KOPT-K1 (cell line): ENCODE data around the gene NLRP11.

Source experiments
- H3K27ac ChIP-seq: fragments of 200-600 bp; sonication (generic); 2 replicates; pipeline ENCODE4 v1.5.1; 2016; ENCODE audit warnings: antibody characterized with exemption, mild to moderate bottlenecking, low read depth, low read length; ENCODE audit not compliant: poor library complexity, severe bottlenecking
- H3K36me3 ChIP-seq: fragments of 200-600 bp; sonication (generic); 2 replicates; pipeline ENCODE4 v1.5.1; 2017; ENCODE audit warnings: antibody characterized with exemption, mild to moderate bottlenecking, low read length, moderate library complexity; ENCODE audit not compliant: insufficient read depth
- H3K9me3 ChIP-seq: fragments of 200-600 bp; sonication (generic); 2 replicates; pipeline ENCODE4 v1.5.1; 2017; ENCODE audit warnings: antibody characterized with exemption, low read length, mild to moderate bottlenecking; ENCODE audit not compliant: insufficient read depth, poor library complexity, severe bottlenecking

NLRP11 gene

GRCh38 chr19:55750715-55751114 lies 81.1 kb downstream of the NLRP11 start:
- H3K36me3 ChIP-seq = no peaks in the 10 kb centered on the region
- no peak overlapping the region for H3K27ac ChIP-seq
- H3K9me3 ChIP-seq = peaks cover 8% of the 10 kb centered on the region

GRCh38 chr19:55738302-55738701 lies 93.5 kb downstream of the NLRP11 start, which contains the start of gene NLRP9:
Gene NLRP9, minus strand, starts transcription at chr19:55738402. Its CDS starts 28 bp downstream, at chr19:55738374.
- H3K36me3 ChIP-seq = no peaks in the 10 kb centered on the region
- no peak within 1 kb of the TSS for H3K27ac ChIP-seq
- H3K9me3 ChIP-seq = no peaks in the 10 kb centered on the region
